HEK293 (cell line): ENCODE results near the gene SERPINE3.

Experiments
- CTCF ChIA-PET: fragments of 350-600 bp; formaldehyde crosslinking; extraction: SDS; loops from one replicate; lab custom pipeline; 2021; ENCODE audit warnings: antibody characterized with exemption; lab: Yijun Ruan, JAX
- POLR2A ChIA-PET: fragments of 300-600 bp; formaldehyde crosslinking; extraction: SDS; loops from one replicate; lab custom pipeline; 2020; ENCODE audit warnings: antibody characterized with exemption, inconsistent platforms; lab: Yijun Ruan, JAX
- H3K27ac ChIP-seq: fragments of 200-500 bp; sonication (Bioruptor generic); 2 replicates; pipeline ENCODE4 v1.5.1; 2014; ENCODE audit warnings: low read depth, low read length, control low read depth, inconsistent platforms; ENCODE audit errors: extremely low read depth
- H3K36me3 ChIP-seq, 2 experiments: fragments of 200-500 bp in 1 of 2; sonication (Bioruptor generic) in 1 of 2; 1 replicate in 1 of 2; 2 replicates in 1 of 2; pipeline ENCODE4 v1.5.1; 2014 to 2017; ENCODE audit warnings: inconsistent platforms in 2 of 2, low read length in 2 of 2; ENCODE audit not compliant: control insufficient read depth in 2 of 2, insufficient read depth in 1 of 2
- H3K4me1 ChIP-seq: fragments of 200-500 bp; sonication (Bioruptor generic); 2 replicates; pipeline ENCODE4 v1.5.1; 2014; ENCODE audit warnings: mild to moderate bottlenecking, low read length, inconsistent platforms; ENCODE audit not compliant: control insufficient read depth, insufficient read depth
- H3K4me3 ChIP-seq: 2 replicates; pipeline ENCODE4 v1.5.1; 2011; ENCODE audit warnings: low read depth, mild to moderate bottlenecking, control low read depth, low read length, moderate library complexity
- H3K9me3 ChIP-seq: fragments of 200-500 bp; sonication (Bioruptor generic); 2 replicates; pipeline ENCODE4 v1.5.1; 2014; ENCODE audit warnings: low read depth, low read length, inconsistent platforms; ENCODE audit not compliant: control insufficient read depth, insufficient read depth
- OSR2 ChIP-seq: fragments of 450-650 bp; formaldehyde crosslinking; IDR thresholded peaks from 2 replicates; pipeline ENCODE4 v1.5.1; 2016; ENCODE audit warnings: missing biosample characterization, missing genetic modification characterization
- PRDM2 ChIP-seq: fragments of 450-650 bp; formaldehyde crosslinking; IDR thresholded peaks from 2 replicates; pipeline ENCODE4 v1.5.1; 2016; ENCODE audit warnings: missing biosample characterization, missing genetic modification characterization, borderline replicate concordance
- SP2 ChIP-seq: fragments of 450-650 bp; formaldehyde crosslinking; IDR thresholded peaks from 2 replicates; pipeline ENCODE4 v1.5.1; 2016; ENCODE audit warnings: missing biosample characterization, missing genetic modification characterization
- ZBTB20 ChIP-seq: fragments of 450-650 bp; formaldehyde crosslinking; IDR thresholded peaks from 2 replicates; pipeline ENCODE4 v1.5.1; 2016; ENCODE audit warnings: missing biosample characterization, missing genetic modification characterization
- ZFP3 ChIP-seq: fragments of 450-650 bp; formaldehyde crosslinking; IDR thresholded peaks from 2 replicates; pipeline ENCODE4 v1.5.1; 2016; ENCODE audit warnings: low read depth, missing biosample characterization, missing genetic modification characterization
- ZNF10 ChIP-seq: fragments of 450-650 bp; formaldehyde crosslinking; IDR thresholded peaks from 2 replicates; pipeline ENCODE4 v1.5.1; 2017; ENCODE audit warnings: missing biosample characterization, missing genetic modification characterization
- ZNF155 ChIP-seq: fragments of 450-650 bp; formaldehyde crosslinking; IDR thresholded peaks from 2 replicates; pipeline ENCODE4 v1.5.1; 2016; ENCODE audit warnings: missing biosample characterization, missing genetic modification characterization
- ZNF223 ChIP-seq: fragments of 450-650 bp; formaldehyde crosslinking; IDR thresholded peaks from 2 replicates; pipeline ENCODE4 v1.5.1; 2016; ENCODE audit warnings: missing biosample characterization, missing genetic modification characterization
- ZNF274 ChIP-seq, 2 experiments: fragments of 200-500 bp in 1 of 2; fragments of 450-650 bp in 1 of 2; sonication (Bioruptor generic) in 1 of 2; formaldehyde crosslinking in 1 of 2; IDR thresholded peaks; 2 replicates each; pipeline versions ENCODE4 v1.5.1 to v1.6.1; 2014 to 2016; ENCODE audit warnings: borderline replicate concordance in 1 of 2, inconsistent platforms in 1 of 2, low read length in 1 of 2, missing biosample characterization in 1 of 2, missing genetic modification characterization in 1 of 2
- ZNF362 ChIP-seq: fragments of 450-650 bp; formaldehyde crosslinking; IDR thresholded peaks from 2 replicates; pipeline ENCODE4 v1.5.1; 2016; ENCODE audit warnings: missing biosample characterization, missing genetic modification characterization
- ZNF473 ChIP-seq: fragments of 450-650 bp; formaldehyde crosslinking; IDR thresholded peaks from 2 replicates; pipeline ENCODE4 v1.5.1; 2017; ENCODE audit warnings: missing biosample characterization, missing genetic modification characterization
- ZNF48 ChIP-seq: fragments of 450-650 bp; formaldehyde crosslinking; IDR thresholded peaks from 2 replicates; pipeline ENCODE4 v1.5.1; 2016; ENCODE audit warnings: missing biosample characterization, missing genetic modification characterization
- ZNF645 ChIP-seq: fragments of 450-650 bp; formaldehyde crosslinking; IDR thresholded peaks from 2 replicates; pipeline ENCODE4; 2016; ENCODE audit warnings: missing biosample characterization, missing genetic modification characterization
- ZNF707 ChIP-seq: fragments of 450-650 bp; formaldehyde crosslinking; IDR thresholded peaks from 2 replicates; pipeline ENCODE4 v1.5.1; 2016; ENCODE audit warnings: missing biosample characterization, missing genetic modification characterization
- ZNF747 ChIP-seq: fragments of 450-650 bp; formaldehyde crosslinking; IDR thresholded peaks from 2 replicates; pipeline ENCODE4 v1.5.1; 2016; ENCODE audit warnings: missing biosample characterization, missing genetic modification characterization
- ZNF768 ChIP-seq: fragments of 450-650 bp; formaldehyde crosslinking; IDR thresholded peaks from 2 replicates; pipeline ENCODE4 v1.5.1; 2018; ENCODE audit warnings: missing biosample characterization, mild to moderate bottlenecking, missing genetic modification characterization
- ZSCAN16 ChIP-seq: fragments of 450-650 bp; formaldehyde crosslinking; IDR thresholded peaks from 2 replicates; pipeline ENCODE4 v1.5.1; 2016; ENCODE audit warnings: missing biosample characterization, missing genetic modification characterization
- ZSCAN23 ChIP-seq: fragments of 450-650 bp; formaldehyde crosslinking; IDR thresholded peaks from 2 replicates; pipeline ENCODE4 v1.5.1; 2016; ENCODE audit warnings: missing biosample characterization, missing genetic modification characterization
- TF ChIP-seq, protein P1 (sequence below): fragments of 450-650 bp; formaldehyde crosslinking; IDR thresholded peaks from 2 replicates; pipeline ENCODE4 v1.5.1; 2016; ENCODE audit warnings: missing biosample characterization, missing genetic modification characterization
- TF ChIP-seq, protein P2 (sequence below): fragments of 450-650 bp; formaldehyde crosslinking; IDR thresholded peaks from 2 replicates; pipeline ENCODE4 v1.5.1; 2016; ENCODE audit warnings: missing biosample characterization, missing genetic modification characterization
- TF ChIP-seq, protein P3 (sequence below): fragments of 450-650 bp; formaldehyde crosslinking; IDR thresholded peaks from 2 replicates; pipeline ENCODE4 v1.5.1; 2016; ENCODE audit warnings: missing biosample characterization, missing genetic modification characterization

Gene SERPINE3

GRCh38 chr13:51405176-51405575, 65.7 kb downstream of the SERPINE3 start (continued):
- TF ChIP-seq ZNF645 (tag by site-specific recombination) (no peak), ZNF747 (tag by site-specific recombination) (no peak)
- TF ChIP-seq, all 188 proteins: peak for 0

- Histone ChIP-seq H3K4me1 (no peaks in the 10 kb centered on the region), H3K36me3 (peaks cover 0 to 14% of the 10 kb centered on the region in 2 experiments; a peak in 2 of 3 replicates), H3K27ac (no peak overlapping the region), H3K9me3 (no peaks in the 10 kb centered on the region), H3K4me3 (no peak overlapping the region)
- CTCF ChIA-PET: no interaction called here
- POLR2A ChIA-PET: no interaction called here
- no peak for TF ChIP-seq ZFP3 (tag by site-specific recombination)
- TF ChIP-seq ZNF473 (tag by site-specific recombination): no peak
- TF ChIP-seq, protein P1, sequence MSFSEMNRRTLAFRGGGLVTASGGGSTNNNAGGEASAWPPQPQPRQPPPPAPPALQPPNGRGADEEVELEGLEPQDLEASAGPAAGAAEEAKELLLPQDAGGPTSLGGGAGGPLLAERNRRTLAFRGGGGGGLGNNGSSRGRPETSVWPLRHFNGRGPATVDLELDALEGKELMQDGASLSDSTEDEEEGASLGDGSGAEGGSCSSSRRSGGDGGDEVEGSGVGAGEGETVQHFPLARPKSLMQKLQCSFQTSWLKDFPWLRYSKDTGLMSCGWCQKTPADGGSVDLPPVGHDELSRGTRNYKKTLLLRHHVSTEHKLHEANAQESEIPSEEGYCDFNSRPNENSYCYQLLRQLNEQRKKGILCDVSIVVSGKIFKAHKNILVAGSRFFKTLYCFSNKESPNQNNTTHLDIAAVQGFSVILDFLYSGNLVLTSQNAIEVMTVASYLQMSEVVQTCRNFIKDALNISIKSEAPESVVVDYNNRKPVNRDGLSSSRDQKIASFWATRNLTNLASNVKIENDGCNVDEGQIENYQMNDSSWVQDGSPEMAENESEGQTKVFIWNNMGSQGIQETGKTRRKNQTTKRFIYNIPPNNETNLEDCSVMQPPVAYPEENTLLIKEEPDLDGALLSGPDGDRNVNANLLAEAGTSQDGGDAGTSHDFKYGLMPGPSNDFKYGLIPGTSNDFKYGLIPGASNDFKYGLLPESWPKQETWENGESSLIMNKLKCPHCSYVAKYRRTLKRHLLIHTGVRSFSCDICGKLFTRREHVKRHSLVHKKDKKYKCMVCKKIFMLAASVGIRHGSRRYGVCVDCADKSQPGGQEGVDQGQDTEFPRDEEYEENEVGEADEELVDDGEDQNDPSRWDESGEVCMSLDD (tag by site-specific recombination): no peak
- no peak for TF ChIP-seq SP2
- TF ChIP-seq, protein P2, sequence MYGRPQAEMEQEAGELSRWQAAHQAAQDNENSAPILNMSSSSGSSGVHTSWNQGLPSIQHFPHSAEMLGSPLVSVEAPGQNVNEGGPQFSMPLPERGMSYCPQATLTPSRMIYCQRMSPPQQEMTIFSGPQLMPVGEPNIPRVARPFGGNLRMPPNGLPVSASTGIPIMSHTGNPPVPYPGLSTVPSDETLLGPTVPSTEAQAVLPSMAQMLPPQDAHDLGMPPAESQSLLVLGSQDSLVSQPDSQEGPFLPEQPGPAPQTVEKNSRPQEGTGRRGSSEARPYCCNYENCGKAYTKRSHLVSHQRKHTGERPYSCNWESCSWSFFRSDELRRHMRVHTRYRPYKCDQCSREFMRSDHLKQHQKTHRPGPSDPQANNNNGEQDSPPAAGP: no peak
- TF ChIP-seq ZNF48 (tag by site-specific recombination): no peak
- TF ChIP-seq ZNF274 (IDR thresholded peaks at IDR 0.05; ENCODE audit: low read length): no peak
- TF ChIP-seq ZNF274 (tag by site-specific recombination; IDR thresholded peaks at IDR 0.05; ENCODE audit: borderline replicate concordance): no peak
- TF ChIP-seq ZNF362 (tag by site-specific recombination): no peak
- no peak for TF ChIP-seq PRDM2 (tag by site-specific recombination)
- TF ChIP-seq ZNF707 (tag by site-specific recombination): no peak
- TF ChIP-seq ZNF768 (tag by site-specific recombination): no peak
- TF ChIP-seq, protein P3, sequence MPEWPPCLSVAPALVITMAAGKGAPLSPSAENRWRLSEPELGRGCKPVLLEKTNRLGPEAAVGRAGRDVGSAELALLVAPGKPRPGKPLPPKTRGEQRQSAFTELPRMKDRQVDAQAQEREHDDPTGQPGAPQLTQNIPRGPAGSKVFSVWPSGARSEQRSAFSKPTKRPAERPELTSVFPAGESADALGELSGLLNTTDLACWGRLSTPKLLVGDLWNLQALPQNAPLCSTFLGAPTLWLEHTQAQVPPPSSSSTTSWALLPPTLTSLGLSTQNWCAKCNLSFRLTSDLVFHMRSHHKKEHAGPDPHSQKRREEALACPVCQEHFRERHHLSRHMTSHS (tag by site-specific recombination): no peak
- no peak for TF ChIP-seq ZSCAN23 (tag by site-specific recombination)
- TF ChIP-seq ZNF155 (tag by site-specific recombination): no peak
- no peak for TF ChIP-seq OSR2 (tag by site-specific recombination)
- TF ChIP-seq ZNF223 (tag by site-specific recombination): no peak
- TF ChIP-seq ZSCAN16 (tag by site-specific recombination): no peak
- TF ChIP-seq ZNF10 (tag by site-specific recombination): no peak
- TF ChIP-seq ZBTB20 (tag by site-specific recombination): no peak
Measured at GRCh38 chr13:51412431-51412830, 72.9 kb downstream of the SERPINE3 start.
